Stromal cell of bone marrow (primary cell): ENCODE results near the gene ARHGEF2.
A peak's percentile ranks its signal among the peaks of the same experiment; 100 is the strongest.

ENCODE experiments used
- DNase-seq: peaks from one replicate; pipeline ENCODE4 v3.0.0-alpha.2; 2012; ENCODE audit warnings: low read depth

Gene ARHGEF2

GRCh38 chr1:155978325-155978972, at the start of gene ARHGEF2:
ARHGEF2 (minus strand) TSS chr1:155978547; CDS start chr1:155978427, 120 bp downstream.
- no peak for DNase-seq

- no peak for DNase-seq
Observed at GRCh38 chr1:156026588-156026987, 48.2 kb upstream of the ARHGEF2 start.

- DNase-seq, result peak; percentile 14
Observed at GRCh38 chr1:156025876-156026275, 47.5 kb upstream of the ARHGEF2 start.

- no peak for DNase-seq
Observed at GRCh38 chr1:156024801-156025200, 46.5 kb upstream of the ARHGEF2 start.

- DNase-seq, result no peak
Observed at GRCh38 chr1:156021954-156022353, 43.6 kb upstream of the ARHGEF2 start.

GRCh38 chr1:156021093-156021428, 42.7 kb upstream of the ARHGEF2 start:
- DNase-seq, result no peak

- peak; percentile 89 for DNase-seq
Observed at GRCh38 chr1:156020293-156021092, 42.1 kb upstream of the ARHGEF2 start, which contains the start of gene SSR2. SSR2 (minus strand) TSS chr1:156020951; CDS start chr1:156020167, 784 bp downstream.

GRCh38 chr1:156019946-156020292, 41.6 kb upstream of the ARHGEF2 start:
- DNase-seq, result no peak

GRCh38 chr1:156014829-156015228, 36.5 kb upstream of the ARHGEF2 start:
- no peak for DNase-seq

- no peak for DNase-seq
Observed at GRCh38 chr1:156012051-156012817, 33.9 kb upstream of the ARHGEF2 start.

GRCh38 chr1:156009404-156009803, 31.1 kb upstream of the ARHGEF2 start:
- DNase-seq, result no peak

GRCh38 chr1:156006666-156007376, 28.5 kb upstream of the ARHGEF2 start:
- no peak for DNase-seq

- no peak for DNase-seq
Observed at GRCh38 chr1:156004843-156005584, 26.7 kb upstream of the ARHGEF2 start.

GRCh38 chr1:156003923-156004188, 25.5 kb upstream of the ARHGEF2 start:
- no peak for DNase-seq

GRCh38 chr1:156002188-156002911, 24.0 kb upstream of the ARHGEF2 start:
- DNase-seq, result no peak

- no peak for DNase-seq
Observed at GRCh38 chr1:156001662-156002171, 23.4 kb upstream of the ARHGEF2 start.

GRCh38 chr1:156001021-156001661, 22.8 kb upstream of the ARHGEF2 start:
- DNase-seq, result no peak

- DNase-seq, result no peak
Observed at GRCh38 chr1:155999964-156000363, 21.6 kb upstream of the ARHGEF2 start.

- no peak for DNase-seq
Observed at GRCh38 chr1:155996166-155996565, 17.8 kb upstream of the ARHGEF2 start.

GRCh38 chr1:155993595-155993994, 15.2 kb upstream of the ARHGEF2 start:
- no peak for DNase-seq
